H1 (cell line): ENCODE results near the gene TSR3. TPM values are rescaled to one million over a fixed set of nuclear protein-coding genes. Genes with fewer than 3 reads are reported as not detected.

Experiments used
- EZH2 ChIP-seq: fragments of 200-600 bp; sonication (generic); IDR thresholded peaks from 2 replicates; pipeline ENCODE4 v1.7.1; 2012; ENCODE audit warnings: low read depth, mild to moderate bottlenecking, moderate library complexity, low read length, inconsistent platforms; ENCODE audit not compliant: severe bottlenecking
- RXRA ChIP-seq: IDR thresholded peaks from 2 replicates; pipeline ENCODE4 v1.6.1; 2011; ENCODE audit warnings: low read depth, mild to moderate bottlenecking, low read length, moderate library complexity; ENCODE audit not compliant: insufficient read depth
- polyA plus RNA-seq, 7 experiments: library from polyadenylated mRNA; depleted of rRNA in 3 of 7; stranded (reverse) in 5 of 7; unstranded in 2 of 7; fragments of >200 nt in 5 of 7; fragments of 200-250 nt in 2 of 7; gene quantifications; 1 replicate in 5 of 7; 2 replicates in 1 of 7; 4 replicates in 1 of 7; pipeline versions ENCODE4 v1.2.1 to v1.2.3, GENCODE V29; 2011 to 2013; ENCODE audit warnings: missing spikeins in 2 of 7, mixed read lengths in 2 of 7
- total RNA-seq: library from RNA; stranded (reverse); fragmentation: NEBNext Ultra II Directional; extraction: Animal tissue kit (Norgen Biotek cat#: 25700); gene quantifications from 2 replicates; pipeline ENCODE4 v1.2.1, GENCODE V29; 2021

Gene TSR3
- total and polyA plus RNA-seq, 2 of the 8 experiments (the other 6 are each of a cell fraction or from before 2014, with no cell fraction given): 43.1 to 52.3 TPM

- TF ChIP-seq RXRA (no peak), EZH2 (no peak)
Measured at GRCh38 chr16:1336619-1337018, 15.1 kb downstream of the TSR3 start (continued).
